ENCODE data around the gene SLC10A7. TPM values are rescaled to one million over a fixed set of nuclear protein-coding genes. Genes with fewer than 3 reads are reported as not detected.

SLC10A7 gene
- polyA plus RNA-seq, 1 donor (not counting 4 experiments of a cell fraction or from before 2014, with no cell fraction given), result 12.7 TPM

GRCh38 chr4:146327859-146328650 lies 193.7 kb downstream of the SLC10A7 start:
- Histone ChIP-seq H3K9me1 (ENCODE audit: control insufficient read depth, extremely low read depth, insufficient read depth, low read length) (no peaks in the 10 kb centered on the region), H3K36me3 (ENCODE audit: control insufficient read depth in 2 of 2, extremely low read depth in 1 of 2, insufficient read depth in 2 of 2, low read length in 2 of 2) (no peaks in the 10 kb centered on the region), H3K4me2 (ENCODE audit: control insufficient read depth, extremely low read depth, insufficient read depth, low read depth, low read length) (peak overlapping the region; percentile 73), H3K27ac (ENCODE audit: control insufficient read depth, insufficient read depth, low read length) (peak overlapping the region; percentile 39), H3K79me2 (ENCODE audit: control insufficient read depth, insufficient read depth, low read length) (peaks cover 8% of the 10 kb centered on the region), H3K4me3 (ENCODE audit: control insufficient read depth in 2 of 3, extremely low read depth in 1 of 3, insufficient read depth in 2 of 3, low read depth in 1 of 3, low read length in 3 of 3) (no peak overlapping the region), H3K9ac (ENCODE audit: control insufficient read depth, extremely low read depth, insufficient read depth, low read length) (no peak overlapping the region), H3K27me3 (ENCODE audit: control insufficient read depth, extremely low read depth, insufficient read depth, low read length) (no peaks in the 10 kb centered on the region), H3K9me3 (ENCODE audit: control insufficient read depth, low read depth, low read length) (no peaks in the 10 kb centered on the region), H3K4me1 (ENCODE audit: control insufficient read depth, extremely low read depth, insufficient read depth, low read length) (peaks cover 31% of the 10 kb centered on the region), H2AFZ (ENCODE audit: control insufficient read depth, low read length) (no peak overlapping the region), H4K20me1 (ENCODE audit: control insufficient read depth, extremely low read depth, insufficient read depth, low read length) (no peaks in the 10 kb centered on the region)
- TF ChIP-seq CTCF (optimal IDR thresholded peaks at IDR 0.05 in 1 of 3, IDR thresholded peaks at IDR 0.05 in 1 of 3, conservative IDR thresholded peaks at IDR 0.05 in 1 of 3; ENCODE audit: extremely low read depth in 1 of 3, insufficient read depth in 2 of 3, low read length in 3 of 3) (no peak), EZH2 (IDR thresholded peaks at IDR 0.05; ENCODE audit: low read length) (no peak)
- FAIRE-seq, result peak; percentile 26
- no peak for DNase-seq (ENCODE audit: low read depth, low spot score)
- dilution Hi-C loops (cut with MboI; ENCODE audit: extremely low pct_ligation_motif_present, low sequenced_read_pairs), result no loop called here

GRCh38 chr4:146318894-146319293 lies 202.8 kb downstream of the SLC10A7 start:
- dilution Hi-C loops (cut with MboI; ENCODE audit: extremely low pct_ligation_motif_present, low sequenced_read_pairs), result no loop called here
- Histone ChIP-seq H3K9ac (ENCODE audit: control insufficient read depth, extremely low read depth, insufficient read depth, low read length) (no peak overlapping the region), H3K9me1 (ENCODE audit: control insufficient read depth, extremely low read depth, insufficient read depth, low read length) (no peaks in the 10 kb centered on the region), H3K36me3 (ENCODE audit: control insufficient read depth in 2 of 2, extremely low read depth in 1 of 2, insufficient read depth in 2 of 2, low read length in 2 of 2) (no peaks in the 10 kb centered on the region), H3K27me3 (ENCODE audit: control insufficient read depth, extremely low read depth, insufficient read depth, low read length) (no peaks in the 10 kb centered on the region), H3K27ac (ENCODE audit: control insufficient read depth, insufficient read depth, low read length) (no peak overlapping the region), H3K4me1 (ENCODE audit: control insufficient read depth, extremely low read depth, insufficient read depth, low read length) (no peaks in the 10 kb centered on the region), H3K4me2 (ENCODE audit: control insufficient read depth, extremely low read depth, insufficient read depth, low read depth, low read length) (no peak overlapping the region), H2AFZ (ENCODE audit: control insufficient read depth, low read length) (no peak overlapping the region), H3K79me2 (ENCODE audit: control insufficient read depth, insufficient read depth, low read length) (no peaks in the 10 kb centered on the region), H3K9me3 (ENCODE audit: control insufficient read depth, low read depth, low read length) (no peaks in the 10 kb centered on the region), H3K4me3 (ENCODE audit: control insufficient read depth in 2 of 3, extremely low read depth in 1 of 3, insufficient read depth in 2 of 3, low read depth in 1 of 3, low read length in 3 of 3) (no peak overlapping the region), H4K20me1 (ENCODE audit: control insufficient read depth, extremely low read depth, insufficient read depth, low read length) (no peaks in the 10 kb centered on the region)
- DNase-seq (ENCODE audit: low read depth, low spot score) (no peak), FAIRE-seq (no peak)
- TF ChIP-seq CTCF (optimal IDR thresholded peaks at IDR 0.05 in 1 of 3, IDR thresholded peaks at IDR 0.05 in 1 of 3, conservative IDR thresholded peaks at IDR 0.05 in 1 of 3; ENCODE audit: extremely low read depth in 1 of 3, insufficient read depth in 2 of 3, low read length in 3 of 3) (no peak), EZH2 (IDR thresholded peaks at IDR 0.05; ENCODE audit: low read length) (no peak)

Measured in keratinocyte (primary cell).